Parathyroid adenoma (tissue), 2 donors: ENCODE results near the gene FAM149B1.

Experiments
- H2AFZ ChIP-seq: fragments of 300-600 bp; sonication (generic); one replicate; pipeline ENCODE4 v1.7.0; 2017; ENCODE audit warnings: antibody characterized with exemption, mild to moderate bottlenecking
- H3K27ac ChIP-seq: fragments of 300-600 bp; sonication (generic); one replicate; pipeline ENCODE4 v1.7.0; 2017
- H3K27me3 ChIP-seq: fragments of 300-600 bp; sonication (generic); one replicate; pipeline ENCODE4 v1.7.0; 2017; ENCODE audit warnings: low read length; ENCODE audit not compliant: control insufficient read depth, insufficient read depth
- H3K36me3 ChIP-seq: fragments of 300-600 bp; sonication (generic); one replicate; pipeline ENCODE4 v1.7.0; 2017; ENCODE audit warnings: low read length; ENCODE audit not compliant: control insufficient read depth, insufficient read depth
- H3K4me1 ChIP-seq: fragments of 300-600 bp; sonication (generic); one replicate; pipeline ENCODE4 v1.7.0; 2017; ENCODE audit warnings: control low read depth
- H3K4me2 ChIP-seq: fragments of 300-600 bp; sonication (generic); one replicate; pipeline ENCODE4 v1.7.0; 2017; ENCODE audit warnings: low read length
- H3K4me3 ChIP-seq: fragments of 300-600 bp; sonication (generic); one replicate; pipeline ENCODE4 v1.7.0; 2017; ENCODE audit warnings: low read depth, low read length
- H3K79me2 ChIP-seq: fragments of 300-600 bp; sonication (generic); one replicate; pipeline ENCODE4 v1.7.0; 2017; ENCODE audit warnings: control low read depth
- H3K9ac ChIP-seq: fragments of 300-600 bp; sonication (generic); one replicate; pipeline ENCODE4 v1.7.0; 2017; ENCODE audit warnings: mild to moderate bottlenecking
- H3K9me3 ChIP-seq: fragments of 300-600 bp; sonication (generic); one replicate; pipeline ENCODE4 v1.7.0; 2017; ENCODE audit warnings: low read length; ENCODE audit not compliant: control insufficient read depth
- CTCF ChIP-seq: fragments of 300-600 bp; sonication (generic); IDR thresholded peaks from one replicate; pipeline ENCODE4 v1.7.0; 2017; ENCODE audit warnings: antibody characterized with exemption, mild to moderate bottlenecking
- donor health status: primary hyperparathyroidism.

The FAM149B1 gene

GRCh38 chr10:73219384-73219783 lies 51.5 kb downstream of the FAM149B1 start:
- H3K36me3 ChIP-seq, result no peaks in the 10 kb centered on the region
- no peaks in the 10 kb centered on the region for H3K79me2 ChIP-seq
- no peaks in the 10 kb centered on the region for H3K27me3 ChIP-seq
- H3K9me3 ChIP-seq, result no peaks in the 10 kb centered on the region
- no peak for TF ChIP-seq CTCF
- no peak overlapping the region for H3K4me2 ChIP-seq
- no peak overlapping the region for H3K9ac ChIP-seq
- H3K27ac ChIP-seq, result no peak overlapping the region
- no peaks in the 10 kb centered on the region for H3K4me1 ChIP-seq
- no peak overlapping the region for H3K4me3 ChIP-seq
- H2AFZ ChIP-seq, result no peak overlapping the region

GRCh38 chr10:73220989-73221388 lies 53.1 kb downstream of the FAM149B1 start:
- Histone ChIP-seq H2AFZ (no peak overlapping the region), H3K79me2 (no peaks in the 10 kb centered on the region), H3K4me1 (no peaks in the 10 kb centered on the region), H3K4me2 (no peak overlapping the region), H3K36me3 (no peaks in the 10 kb centered on the region), H3K27ac (no peak overlapping the region), H3K4me3 (no peak overlapping the region), H3K9me3 (no peaks in the 10 kb centered on the region), H3K9ac (no peak overlapping the region), H3K27me3 (no peaks in the 10 kb centered on the region)
- no peak for TF ChIP-seq CTCF

GRCh38 chr10:73225518-73225917 lies 57.6 kb downstream of the FAM149B1 start:
- H3K9ac ChIP-seq, result no peak overlapping the region
- no peaks in the 10 kb centered on the region for H3K79me2 ChIP-seq
- no peak overlapping the region for H2AFZ ChIP-seq
- H3K27ac ChIP-seq, result no peak overlapping the region
- no peaks in the 10 kb centered on the region for H3K36me3 ChIP-seq
- H3K9me3 ChIP-seq, result no peaks in the 10 kb centered on the region
- no peak for TF ChIP-seq CTCF
- no peak overlapping the region for H3K4me3 ChIP-seq
- no peak overlapping the region for H3K4me2 ChIP-seq
- H3K4me1 ChIP-seq, result no peaks in the 10 kb centered on the region
- H3K27me3 ChIP-seq, result no peaks in the 10 kb centered on the region

- Histone ChIP-seq H3K27me3 (no peaks in the 10 kb centered on the region), H3K9me3 (no peaks in the 10 kb centered on the region), H3K4me3 (no peak overlapping the region), H3K79me2 (no peaks in the 10 kb centered on the region), H3K27ac (no peak overlapping the region), H3K36me3 (no peaks in the 10 kb centered on the region), H3K4me1 (no peaks in the 10 kb centered on the region), H3K4me2 (no peak overlapping the region), H3K9ac (no peak overlapping the region), H2AFZ (no peak overlapping the region)
- no peak for TF ChIP-seq CTCF
Observed at GRCh38 chr10:73226663-73227062, 58.7 kb downstream of the FAM149B1 start.

- no peak for TF ChIP-seq CTCF
- Histone ChIP-seq H3K36me3 (no peaks in the 10 kb centered on the region), H3K27ac (no peak overlapping the region)
Observed at GRCh38 chr10:73228247-73228646, 60.3 kb downstream of the FAM149B1 start.

More at GRCh38 chr10:73228247-73228646, 60.3 kb downstream of the FAM149B1 start:
- Histone ChIP-seq H3K27me3 (no peaks in the 10 kb centered on the region), H3K9me3 (no peaks in the 10 kb centered on the region), H3K4me1 (no peaks in the 10 kb centered on the region), H3K4me3 (no peak overlapping the region), H3K79me2 (no peaks in the 10 kb centered on the region), H3K9ac (no peak overlapping the region), H3K4me2 (no peak overlapping the region), H2AFZ (no peak overlapping the region)
